Large intestine (tissue), 3 donors: ENCODE data around the gene MYOM3. TPM values are rescaled to one million over a fixed set of nuclear protein-coding genes. Genes with fewer than 3 reads are reported as not detected.
A peak's percentile ranks its signal among the peaks of the same experiment; 100 is the strongest.

Source experiments
- DNase-seq, 2 donors: peaks; one replicate each; pipeline versions ENCODE4 v3.0.0 to v3.0.0-alpha.2; 2013
- H3K27ac ChIP-seq: one replicate; pipeline ENCODE4 v1.5.1; 2013; ENCODE audit warnings: low read length
- H3K27me3 ChIP-seq: 2 replicates; pipeline ENCODE4 v1.6.1; 2013; ENCODE audit warnings: low read length; ENCODE audit not compliant: control insufficient read depth, insufficient read depth
- H3K36me3 ChIP-seq: 2 replicates; pipeline ENCODE4 v1.6.1; 2013; ENCODE audit warnings: low read length; ENCODE audit not compliant: control insufficient read depth, insufficient read depth
- H3K4me1 ChIP-seq: one replicate; pipeline ENCODE4 v1.6.1; 2013; ENCODE audit warnings: low read length; ENCODE audit not compliant: control insufficient read depth, insufficient read depth
- H3K4me3 ChIP-seq: one replicate; pipeline ENCODE4 v1.5.1; 2013; ENCODE audit warnings: low read length
- H3K9me3 ChIP-seq: one replicate; pipeline ENCODE4 v1.6.1; 2013; ENCODE audit warnings: mild to moderate bottlenecking, low read depth, low read length, moderate library complexity; ENCODE audit not compliant: control insufficient read depth
- WGBS: methylation state at CpG from one replicate; pipeline ENCODE4 v1.1.5; 2013; ENCODE audit warnings: low lambda C conversion rate; ENCODE audit not compliant: insufficient coverage; 5-methylcytosine and 5-hydroxymethylcytosine counted together
- polyA plus RNA-seq: library from polyadenylated mRNA; unstranded; fragments of 120-200 nt; gene quantifications from one replicate; pipeline ENCODE4 v1.2.1, GENCODE V29; 2013

MYOM3 gene
- polyA plus RNA-seq, 1 donor = 69.5 TPM

GRCh38 chr1:24138476-24139221 lies 26.7 kb upstream of the MYOM3 start:
- DNase-seq = no peak
- Histone ChIP-seq H3K4me1 (peaks cover 32% of the 10 kb centered on the region), H3K27ac (no peak overlapping the region), H3K36me3 (peaks cover 53% of the 10 kb centered on the region), H3K9me3 (no peaks in the 10 kb centered on the region), H3K4me3 (no peak overlapping the region), H3K27me3 (no peaks in the 10 kb centered on the region)
- WGBS = 72% methylated on average over 2 of the region's 13 CpGs

GRCh38 chr1:24136956-24137539 lies 25.1 kb upstream of the MYOM3 start:
- peaks cover 28% of the 10 kb centered on the region for H3K4me1 ChIP-seq
- WGBS = 64% methylated on average over 2 of the region's 15 CpGs
- H3K27ac ChIP-seq = no peak overlapping the region
- no peaks in the 10 kb centered on the region for H3K9me3 ChIP-seq
- H3K4me3 ChIP-seq = no peak overlapping the region
- no peak for DNase-seq
- H3K27me3 ChIP-seq = no peaks in the 10 kb centered on the region
- peaks cover 65% of the 10 kb centered on the region for H3K36me3 ChIP-seq

DNA sequence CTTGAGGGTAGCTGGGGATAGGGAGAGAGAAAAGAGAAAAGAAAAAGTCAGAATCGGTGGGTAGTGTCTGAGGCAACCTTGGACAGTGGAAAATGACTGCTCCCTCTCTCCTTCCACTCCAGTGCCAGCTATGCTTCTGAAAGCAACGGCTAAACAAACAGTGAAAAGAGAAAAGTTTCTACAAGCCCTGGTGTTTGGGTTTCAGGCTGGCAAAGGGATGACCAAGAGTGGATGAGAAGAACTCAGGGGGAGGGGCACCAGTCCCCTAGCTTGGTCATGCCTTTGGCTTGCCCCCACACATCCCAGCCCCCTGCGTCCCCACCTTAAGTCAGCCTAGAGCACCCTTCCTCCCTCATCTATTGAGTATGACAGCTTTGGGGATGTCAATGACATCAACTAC lies 22.4 kb upstream of the MYOM3 start:
- DNase-seq = no peak
- peaks cover 13% of the 10 kb centered on the region for H3K4me1 ChIP-seq
- H3K27me3 ChIP-seq = no peaks in the 10 kb centered on the region
- peaks cover 79% of the 10 kb centered on the region for H3K36me3 ChIP-seq
- no peak overlapping the region for H3K27ac ChIP-seq
- no peaks in the 10 kb centered on the region for H3K9me3 ChIP-seq
- H3K4me3 ChIP-seq = no peak overlapping the region
- WGBS = 60% methylated on average over 1 of the region's 3 CpGs

DNA sequence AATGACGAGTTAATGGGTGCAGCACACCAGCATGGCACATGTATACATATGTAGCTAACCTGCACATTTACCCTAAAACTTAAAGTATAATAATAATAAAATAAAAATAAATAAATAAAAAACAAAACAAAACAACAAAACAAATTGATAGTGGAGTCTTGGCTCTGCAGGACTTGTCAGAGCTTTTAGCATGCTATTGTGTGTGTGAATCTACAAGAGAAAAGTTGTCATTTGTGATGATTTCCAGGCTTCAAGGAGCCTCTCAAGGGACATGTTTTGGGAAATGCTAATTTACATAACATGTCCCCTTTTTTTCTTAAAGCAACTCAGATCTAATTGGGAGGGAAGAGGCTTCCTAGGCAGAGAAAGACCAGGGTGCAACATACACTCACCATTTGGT lies 21.9 kb upstream of the MYOM3 start:
- peaks cover 12% of the 10 kb centered on the region for H3K4me1 ChIP-seq
- 100% methylated on average over 1 of the region's 1 CpG for WGBS
- no peak overlapping the region for H3K27ac ChIP-seq
- H3K27me3 ChIP-seq = no peaks in the 10 kb centered on the region
- no peak for DNase-seq
- H3K4me3 ChIP-seq = no peak overlapping the region
- no peaks in the 10 kb centered on the region for H3K9me3 ChIP-seq
- H3K36me3 ChIP-seq = peaks cover 83% of the 10 kb centered on the region

GRCh38 chr1:24130385-24130784 lies 18.4 kb upstream of the MYOM3 start:
- no CpG with 5 or more reads among the region's 3 CpGs for WGBS

GRCh38 chr1:24127801-24128363 lies 15.9 kb upstream of the MYOM3 start:
- no peak overlapping the region for H3K27ac ChIP-seq
- H3K4me1 ChIP-seq = no peaks in the 10 kb centered on the region
- H3K4me3 ChIP-seq = no peak overlapping the region
- peaks cover 80% of the 10 kb centered on the region for H3K36me3 ChIP-seq
- WGBS = no CpG with 5 or more reads among the region's 7 CpGs
- no peaks in the 10 kb centered on the region for H3K27me3 ChIP-seq
- no peaks in the 10 kb centered on the region for H3K9me3 ChIP-seq
- peak in 1 of 2 donors; percentile 19 for DNase-seq

More at GRCh38 chr1:24130385-24130784, 18.4 kb upstream of the MYOM3 start:
- Histone ChIP-seq H3K9me3 (no peaks in the 10 kb centered on the region), H3K4me3 (no peak overlapping the region), H3K27ac (no peak overlapping the region), H3K4me1 (no peaks in the 10 kb centered on the region), H3K27me3 (no peaks in the 10 kb centered on the region), H3K36me3 (peaks cover 76% of the 10 kb centered on the region)
- DNase-seq = no peak

GRCh38 chr1:24127134-24127800 lies 15.3 kb upstream of the MYOM3 start:
- no peak overlapping the region for H3K4me3 ChIP-seq
- H3K27me3 ChIP-seq = no peaks in the 10 kb centered on the region
- H3K9me3 ChIP-seq = no peaks in the 10 kb centered on the region
- WGBS = no CpG with 5 or more reads among the region's 3 CpGs
- DNase-seq = no peak
- no peaks in the 10 kb centered on the region for H3K4me1 ChIP-seq
- peaks cover 77% of the 10 kb centered on the region for H3K36me3 ChIP-seq
- H3K27ac ChIP-seq = no peak overlapping the region

DNA sequence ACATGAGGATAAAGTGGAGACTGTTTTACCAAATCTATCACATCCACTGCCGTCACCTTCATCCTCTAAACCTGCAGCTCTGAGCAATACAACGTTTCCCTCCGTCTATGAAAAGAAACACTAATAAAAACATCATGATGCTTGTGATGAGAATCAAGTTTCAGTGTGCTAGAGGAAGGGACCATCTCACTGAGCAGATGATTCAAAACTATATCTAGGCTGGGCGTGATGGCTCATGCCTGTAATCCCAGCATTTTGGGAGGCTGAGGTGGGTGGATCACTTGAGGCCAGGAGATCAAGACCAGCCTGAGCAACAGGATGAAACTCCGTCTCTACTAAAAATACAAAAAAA lies 14.7 kb upstream of the MYOM3 start:
- Histone ChIP-seq H3K4me3 (no peak overlapping the region), H3K9me3 (no peaks in the 10 kb centered on the region), H3K4me1 (peaks cover 2% of the 10 kb centered on the region), H3K27ac (no peak overlapping the region), H3K27me3 (no peaks in the 10 kb centered on the region), H3K36me3 (peaks cover 76% of the 10 kb centered on the region)
- DNase-seq = no peak
- WGBS = no CpG with 5 or more reads among the region's 5 CpGs

DNA sequence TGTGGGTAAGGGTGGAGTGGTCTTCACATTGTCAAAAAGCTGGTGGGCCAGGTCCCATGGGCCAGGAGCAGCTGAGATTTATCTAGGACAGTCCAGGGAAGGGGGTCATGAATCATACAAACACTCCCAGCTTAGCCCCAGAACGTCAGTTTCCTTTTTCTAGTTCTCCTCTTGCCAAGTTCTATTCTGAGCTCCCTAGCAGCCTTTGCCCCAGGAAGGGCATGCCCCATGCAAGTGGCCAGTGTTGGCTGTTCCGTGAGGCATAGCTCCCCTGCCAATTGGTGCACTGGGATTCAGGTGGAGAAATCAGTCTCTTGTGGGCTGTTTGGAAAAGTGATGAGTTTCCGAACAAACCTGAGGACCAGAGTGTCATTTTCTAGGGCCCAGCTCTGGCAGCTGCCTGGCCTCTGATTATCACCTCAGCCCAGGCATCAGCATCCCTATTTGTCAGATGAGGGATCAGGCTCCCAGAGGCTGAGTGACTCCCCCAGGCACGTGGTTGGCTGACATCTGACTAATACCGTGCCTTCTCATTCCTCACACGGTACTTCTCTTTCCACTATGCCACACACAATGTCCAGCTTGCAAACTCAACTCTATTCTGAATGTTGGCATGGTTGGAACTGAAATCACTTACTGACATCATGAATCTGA lies 14.2 kb upstream of the MYOM3 start:
- no peak for DNase-seq
- peaks cover 7% of the 10 kb centered on the region for H3K4me1 ChIP-seq
- WGBS = no CpG with 5 or more reads among the region's 6 CpGs
- H3K9me3 ChIP-seq = no peaks in the 10 kb centered on the region
- H3K36me3 ChIP-seq = peaks cover 80% of the 10 kb centered on the region
- H3K27me3 ChIP-seq = no peaks in the 10 kb centered on the region
- H3K27ac ChIP-seq = no peak overlapping the region
- H3K4me3 ChIP-seq = no peak overlapping the region

- no peak overlapping the region for H3K4me3 ChIP-seq
- no peaks in the 10 kb centered on the region for H3K9me3 ChIP-seq
- H3K27me3 ChIP-seq = no peaks in the 10 kb centered on the region
- H3K27ac ChIP-seq = no peak overlapping the region
- no peak for DNase-seq
- whole genome bisulfite sequencing = no CpG with 5 or more reads among the region's 4 CpGs
- H3K4me1 ChIP-seq = peaks cover 14% of the 10 kb centered on the region
- peaks cover 78% of the 10 kb centered on the region for H3K36me3 ChIP-seq
Observed at GRCh38 chr1:24125456-24125855, 13.5 kb upstream of the MYOM3 start.
